Astrocyte of the spinal cord (primary cell): ENCODE measurements around the gene RBM44.
"Not testable (repeated sequence)": the region's sequence is repeated elsewhere in the genome, so short reads cannot be mapped to it uniquely, and the experiment has no call there.

ENCODE experiments used
- DNase-seq: peaks from one replicate; pipeline ENCODE4 v3.0.0; 2011; ENCODE audit warnings: low read depth, low spot score
- H3K4me3 ChIP-seq: 2 replicates; pipeline ENCODE4 v1.5.1; 2011; ENCODE audit warnings: low read depth, mild to moderate bottlenecking, low read length, moderate library complexity
- CTCF ChIP-seq: IDR thresholded peaks from 2 replicates; pipeline ENCODE4 v1.5.1; 2012; ENCODE audit warnings: low read depth, mild to moderate bottlenecking, low read length, inconsistent platforms
- in situ Hi-C: cut with HindIII; loops from 2 replicates; pipeline ENCODE4 v1.10.0; 2017; ENCODE audit warnings: low sequenced_read_pairs

The RBM44 gene

GRCh38 chr2:237823544-237823943 lies 25.0 kb downstream of the RBM44 start:
- in situ Hi-C loops: no loop called here
- H3K4me3 ChIP-seq: no peak overlapping the region
- TF ChIP-seq CTCF: no peak
- DNase-seq: no peak

- no peak for TF ChIP-seq CTCF
- no peak for DNase-seq
- H3K4me3 ChIP-seq: no peak overlapping the region
- in situ Hi-C loops: no loop called here
These were observed 25.5 kb downstream of the RBM44 start for GRCh38 chr2:237824085-237824484.

DNA sequence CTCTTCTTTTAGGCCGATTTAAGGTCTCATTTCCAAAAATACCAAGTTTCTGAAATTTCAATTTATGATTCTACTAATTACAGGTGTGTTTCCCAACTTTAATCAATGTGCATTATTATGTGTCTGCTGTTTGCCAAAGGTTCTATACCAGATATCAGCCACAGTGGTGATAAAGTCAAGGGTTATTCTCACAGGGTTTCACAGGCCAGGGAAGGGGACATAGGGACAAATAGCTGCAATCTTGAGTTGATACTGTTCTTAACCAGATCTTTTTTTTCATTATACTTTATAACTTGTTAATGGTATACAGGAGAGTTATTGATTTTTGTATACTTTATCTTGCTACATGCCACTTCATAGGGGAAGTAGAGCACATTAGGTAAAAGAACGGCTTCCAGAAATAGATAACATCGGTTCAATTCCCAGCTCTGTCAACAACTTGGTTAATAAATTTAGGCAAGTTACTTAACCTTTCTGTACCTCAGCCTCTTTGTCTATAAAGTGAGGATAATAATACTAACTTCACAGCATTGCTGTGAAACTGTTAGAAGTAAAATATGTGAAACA lies 28.9 kb downstream of the RBM44 start:
- in situ Hi-C loops: no loop called here
- no peak overlapping the region for H3K4me3 ChIP-seq
- TF ChIP-seq CTCF: no peak
- no peak for DNase-seq

- DNase-seq: no peak
- H3K4me3 ChIP-seq: no peak overlapping the region
- no peak for TF ChIP-seq CTCF
- in situ Hi-C loops: no loop called here
These were observed 31.9 kb downstream of the RBM44 start for GRCh38 chr2:237830522-237830921.

DNA sequence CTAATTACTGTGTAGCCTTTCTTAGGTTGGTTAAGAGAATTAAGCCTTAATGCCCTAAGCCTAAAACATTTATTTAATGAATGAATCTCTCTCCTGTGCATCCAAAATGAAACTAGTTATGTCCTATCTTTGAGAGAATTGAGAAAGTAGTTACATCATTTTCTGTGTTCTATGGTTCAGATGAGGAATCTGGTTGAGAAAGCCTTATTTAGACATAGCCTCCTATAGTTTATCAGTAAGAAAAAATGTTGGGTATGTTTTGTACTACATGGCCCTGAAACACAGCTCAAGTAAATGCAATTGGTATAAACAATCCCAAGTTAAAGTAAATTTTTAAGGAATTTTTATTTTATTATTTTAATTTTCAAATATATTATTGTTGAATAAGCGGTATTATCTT lies 35.0 kb downstream of the RBM44 start:
- TF ChIP-seq CTCF: no peak
- H3K4me3 ChIP-seq: no peak overlapping the region
- in situ Hi-C loops: no loop called here
- no peak for DNase-seq

GRCh38 chr2:237835372-237835771 lies 36.8 kb downstream of the RBM44 start:
- no peak for DNase-seq
- no peak overlapping the region for H3K4me3 ChIP-seq
- TF ChIP-seq CTCF: no peak
- in situ Hi-C loops: no loop called here

DNA sequence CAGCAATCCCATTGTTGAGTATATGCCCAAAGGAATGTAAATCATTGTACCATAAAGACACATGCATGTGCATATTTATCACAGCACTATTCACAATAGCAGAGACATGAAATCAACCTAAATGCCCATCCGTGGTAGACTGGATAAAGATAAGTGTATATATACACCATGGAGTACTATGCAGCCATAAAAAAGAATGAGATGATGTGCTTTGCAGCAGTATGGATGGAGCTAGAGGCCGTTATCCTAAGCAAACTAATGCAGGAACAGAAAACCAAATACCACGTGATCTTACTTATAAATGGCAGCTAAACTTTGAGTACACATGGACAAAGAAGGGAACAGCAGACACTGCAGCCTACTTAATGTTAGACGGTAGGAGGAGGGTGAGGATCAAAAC lies 42.5 kb downstream of the RBM44 start:
- TF ChIP-seq CTCF: no peak
- no peak overlapping the region for H3K4me3 ChIP-seq
- no peak for DNase-seq
- in situ Hi-C loops: no loop called here

- DNase-seq, H3K4me3 ChIP-seq, in situ Hi-C loops: not testable (repeated sequence)
These were observed 50.4 kb downstream of the RBM44 start for GRCh38 chr2:237848940-237849339.
